Mesenchymal stem cell (in vitro differentiated cells and primary cell): ENCODE results near the gene CLASRP.
A peak's percentile ranks its signal among the peaks of the same experiment; 100 is the strongest.

Source experiments
- DNase-seq: peaks from one replicate; pipeline ENCODE4 v3.0.0-alpha.2; 2013
- H2AFZ ChIP-seq: one replicate; pipeline ENCODE4 v1.6.1; 2013; ENCODE audit warnings: low read depth, mild to moderate bottlenecking, control low read depth, inconsistent platforms, low read length, moderate library complexity
- H2AK5ac ChIP-seq: 2 replicates; pipeline ENCODE4 v1.6.1; 2013; ENCODE audit warnings: low read length, moderate library complexity, mild to moderate bottlenecking, inconsistent platforms; ENCODE audit not compliant: severe bottlenecking
- H2BK120ac ChIP-seq: one replicate; pipeline ENCODE4 v1.6.1; 2013; ENCODE audit warnings: low read depth, mild to moderate bottlenecking, inconsistent platforms, low read length, moderate library complexity
- H2BK12ac ChIP-seq, 2 experiments: one replicate each; pipeline ENCODE4 v1.6.1; 2013; ENCODE audit warnings: inconsistent platforms in 2 of 2, low read length in 2 of 2, mild to moderate bottlenecking in 2 of 2, moderate library complexity in 2 of 2, control low read depth in 1 of 2
- H2BK15ac ChIP-seq: one replicate; pipeline ENCODE4 v1.6.1; 2013; ENCODE audit warnings: mild to moderate bottlenecking, low read depth, inconsistent platforms; ENCODE audit not compliant: poor library complexity, severe bottlenecking
- H2BK5ac ChIP-seq: 2 replicates; pipeline ENCODE4 v1.6.1; 2013; ENCODE audit warnings: low read depth, mild to moderate bottlenecking, low read length, control low read depth, inconsistent platforms; ENCODE audit not compliant: poor library complexity, severe bottlenecking
- H3K14ac ChIP-seq, 2 experiments: one replicate each; pipeline ENCODE4 v1.6.1; 2013; ENCODE audit warnings: inconsistent platforms in 2 of 2, low read length in 2 of 2, control low read depth in 1 of 2, mild to moderate bottlenecking in 1 of 2, moderate library complexity in 1 of 2
- H3K18ac ChIP-seq, 2 experiments: one replicate each; pipeline ENCODE4 v1.6.1; 2013; ENCODE audit warnings: inconsistent platforms in 2 of 2, low read length in 2 of 2, control low read depth in 1 of 2, low read depth in 1 of 2, mild to moderate bottlenecking in 1 of 2
- H3K23ac ChIP-seq, 2 experiments: one replicate each; pipeline ENCODE4 v1.6.1; 2013; ENCODE audit warnings: inconsistent platforms in 2 of 2, low read length in 2 of 2, mild to moderate bottlenecking in 2 of 2, moderate library complexity in 2 of 2, control low read depth in 1 of 2
- H3K27ac ChIP-seq: 2 replicates; pipeline ENCODE4 v1.5.1; 2013; ENCODE audit warnings: mild to moderate bottlenecking, moderate library complexity, low read length, control low read depth, inconsistent platforms; ENCODE audit not compliant: poor library complexity, severe bottlenecking
- H3K27me3 ChIP-seq, 2 experiments: 2 replicates each; pipeline versions ENCODE4 v1.6.1 to v1.7.0; 2013; ENCODE audit warnings: low read length in 2 of 2, mild to moderate bottlenecking in 2 of 2, moderate library complexity in 2 of 2, control low read depth in 1 of 2, inconsistent platforms in 1 of 2; ENCODE audit not compliant: control insufficient read depth in 1 of 2, insufficient read depth in 1 of 2
- H3K36me3 ChIP-seq, 2 experiments: 2 replicates each; pipeline versions ENCODE4 v1.6.1 to v1.7.0; 2013; ENCODE audit warnings: low read length in 2 of 2, control low read depth in 1 of 2, inconsistent platforms in 1 of 2, low read depth in 1 of 2, mild to moderate bottlenecking in 1 of 2; ENCODE audit not compliant: insufficient read depth in 2 of 2, control insufficient read depth in 1 of 2
- H3K4ac ChIP-seq, 2 experiments: one replicate each; pipeline ENCODE4 v1.6.1; 2013; ENCODE audit warnings: inconsistent platforms in 2 of 2, low read length in 2 of 2, mild to moderate bottlenecking in 2 of 2, moderate library complexity in 2 of 2, control low read depth in 1 of 2, low read depth in 1 of 2
- H3K4me1 ChIP-seq: 2 replicates; pipeline ENCODE4 v1.6.1; 2013; ENCODE audit warnings: low read depth, low read length, control low read depth; ENCODE audit not compliant: control insufficient read depth, insufficient read depth
- H3K4me2 ChIP-seq: 2 replicates; pipeline ENCODE4 v1.6.1; 2013; ENCODE audit warnings: low read length, mild to moderate bottlenecking, inconsistent platforms; ENCODE audit not compliant: poor library complexity, severe bottlenecking
- H3K4me3 ChIP-seq, 2 experiments: 2 replicates each; pipeline versions ENCODE4 v1.5.1 to v1.7.0; 2013; ENCODE audit warnings: low read length in 2 of 2, mild to moderate bottlenecking in 2 of 2, control low read depth in 1 of 2, low read depth in 1 of 2; ENCODE audit not compliant: insufficient read depth in 1 of 2
- H3K79me1 ChIP-seq: replicated peaks from 2 replicates; pipeline ENCODE4 v1.6.1; 2013; ENCODE audit warnings: mild to moderate bottlenecking, control low read depth, low read length, inconsistent platforms; ENCODE audit not compliant: poor library complexity, severe bottlenecking
- H3K9ac ChIP-seq: 2 replicates; pipeline ENCODE4 v1.7.0; 2013; ENCODE audit warnings: mild to moderate bottlenecking, low read length, moderate library complexity
- H3K9me3 ChIP-seq: 2 replicates; pipeline ENCODE4 v1.7.0; 2013; ENCODE audit warnings: mild to moderate bottlenecking, low read length; ENCODE audit not compliant: control insufficient read depth
- H4K8ac ChIP-seq: one replicate; pipeline ENCODE4 v1.6.1; 2013; ENCODE audit warnings: inconsistent platforms, mild to moderate bottlenecking, low read length, moderate library complexity
- H4K91ac ChIP-seq: one replicate; pipeline ENCODE4 v1.6.1; 2013; ENCODE audit warnings: mild to moderate bottlenecking, low read length, inconsistent platforms
- whole genome bisulfite sequencing: methylation state at CpG from one replicate; pipeline ENCODE4 v1.1.7; 2013; ENCODE audit warnings: mixed read lengths; 5-methylcytosine and 5-hydroxymethylcytosine counted together

Gene CLASRP

GRCh38 chr19:45061965-45062364 lies 23.1 kb downstream of the CLASRP start:
- no peak overlapping the region for H3K23ac ChIP-seq
- no peak overlapping the region for H3K14ac ChIP-seq
- H2BK15ac ChIP-seq = no peak overlapping the region
- no peak overlapping the region for H2BK12ac ChIP-seq
- H3K4me3 ChIP-seq = no peak overlapping the region
- H3K27ac ChIP-seq = no peak overlapping the region
- no peaks in the 10 kb centered on the region for H3K27me3 ChIP-seq
- H3K4me2 ChIP-seq = no peak overlapping the region
- H2AK5ac ChIP-seq = no peak overlapping the region
- no peak overlapping the region for H3K9ac ChIP-seq
- no peak overlapping the region for H2BK5ac ChIP-seq
- no peak overlapping the region for H4K91ac ChIP-seq
- no peak overlapping the region for H2AFZ ChIP-seq
- H3K79me1 ChIP-seq = peaks cover 45% of the 10 kb centered on the region
- H3K4me1 ChIP-seq = peaks cover 10% of the 10 kb centered on the region
- no peak overlapping the region for H2BK120ac ChIP-seq
- no peak overlapping the region for H4K8ac ChIP-seq
- H3K36me3 ChIP-seq = peaks cover 84 to 91% of the 10 kb centered on the region in 2 experiments
- 100% methylated on average over 4 of the region's 4 CpGs for WGBS
- no peak overlapping the region for H3K18ac ChIP-seq
- no peak for DNase-seq
- no peaks in the 10 kb centered on the region for H3K9me3 ChIP-seq
- H3K4ac ChIP-seq = no peak overlapping the region

DNA sequence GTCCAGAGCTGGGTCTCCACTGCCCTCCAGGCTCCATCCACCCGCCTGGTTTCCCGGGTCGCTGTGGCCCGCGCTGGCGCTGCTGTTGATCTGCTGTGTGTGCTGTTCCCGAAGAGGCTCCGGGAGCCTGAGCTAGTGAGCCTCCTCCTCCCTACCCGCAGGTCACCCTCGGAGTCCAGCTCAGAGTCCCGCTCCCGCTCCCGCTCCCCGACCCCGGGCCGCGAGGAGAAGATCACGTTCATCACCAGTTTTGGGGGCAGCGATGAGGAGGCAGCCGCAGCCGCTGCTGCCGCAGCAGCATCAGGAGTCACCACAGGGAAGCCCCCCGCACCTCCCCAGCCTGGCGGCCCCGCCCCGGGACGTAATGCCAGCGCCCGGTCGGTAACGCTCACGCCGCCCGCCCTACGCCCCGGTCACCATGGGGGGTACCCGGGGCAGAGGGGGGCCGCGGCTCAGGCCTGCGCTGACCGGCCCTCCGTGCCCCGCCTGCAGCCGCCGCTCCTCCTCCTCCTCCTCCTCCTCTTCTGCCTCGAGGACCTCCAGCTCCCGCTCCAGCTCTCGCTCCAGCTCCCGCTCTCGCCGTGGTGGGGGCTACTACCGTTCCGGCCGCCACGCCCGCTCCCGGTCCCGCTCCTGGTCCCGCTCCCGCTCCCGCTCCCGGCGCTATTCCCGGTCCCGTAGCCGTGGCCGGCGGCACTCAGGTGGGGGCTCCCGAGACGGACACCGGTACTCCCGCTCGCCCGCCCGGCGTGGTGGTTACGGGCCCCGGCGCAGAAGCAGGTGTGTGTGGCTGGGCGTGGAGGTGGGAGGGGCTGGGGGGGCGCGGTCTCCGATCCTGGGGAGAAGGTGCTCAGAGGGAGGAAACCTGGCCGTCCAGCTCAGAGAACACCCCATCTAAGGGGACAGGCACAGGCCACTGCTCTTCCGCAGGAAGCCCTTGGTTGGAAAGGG lies 25.3 kb downstream of the CLASRP start:
- H4K91ac ChIP-seq = no peak overlapping the region
- H3K9ac ChIP-seq = no peak overlapping the region
- no peak for DNase-seq
- no peak overlapping the region for H3K27ac ChIP-seq
- H3K79me1 ChIP-seq = peaks cover 47% of the 10 kb centered on the region
- no peaks in the 10 kb centered on the region for H3K27me3 ChIP-seq
- WGBS = 97% methylated on average over 85 of the region's 85 CpGs
- peaks cover 10% of the 10 kb centered on the region for H3K4me1 ChIP-seq
- no peak overlapping the region for H3K4me3 ChIP-seq
- no peak overlapping the region for H2BK15ac ChIP-seq
- H3K9me3 ChIP-seq = no peaks in the 10 kb centered on the region
- H3K18ac ChIP-seq = no peak overlapping the region
- H4K8ac ChIP-seq = no peak overlapping the region
- peaks cover 81 to 91% of the 10 kb centered on the region in 2 experiments for H3K36me3 ChIP-seq
- H3K4me2 ChIP-seq = no peak overlapping the region
- no peak overlapping the region for H3K14ac ChIP-seq
- no peak overlapping the region for H2BK12ac ChIP-seq
- H2BK5ac ChIP-seq = no peak overlapping the region
- no peak overlapping the region for H3K4ac ChIP-seq
- H2BK120ac ChIP-seq = no peak overlapping the region
- H2AFZ ChIP-seq = no peak overlapping the region
- H3K23ac ChIP-seq = no peak overlapping the region
- H2AK5ac ChIP-seq = no peak overlapping the region

DNA sequence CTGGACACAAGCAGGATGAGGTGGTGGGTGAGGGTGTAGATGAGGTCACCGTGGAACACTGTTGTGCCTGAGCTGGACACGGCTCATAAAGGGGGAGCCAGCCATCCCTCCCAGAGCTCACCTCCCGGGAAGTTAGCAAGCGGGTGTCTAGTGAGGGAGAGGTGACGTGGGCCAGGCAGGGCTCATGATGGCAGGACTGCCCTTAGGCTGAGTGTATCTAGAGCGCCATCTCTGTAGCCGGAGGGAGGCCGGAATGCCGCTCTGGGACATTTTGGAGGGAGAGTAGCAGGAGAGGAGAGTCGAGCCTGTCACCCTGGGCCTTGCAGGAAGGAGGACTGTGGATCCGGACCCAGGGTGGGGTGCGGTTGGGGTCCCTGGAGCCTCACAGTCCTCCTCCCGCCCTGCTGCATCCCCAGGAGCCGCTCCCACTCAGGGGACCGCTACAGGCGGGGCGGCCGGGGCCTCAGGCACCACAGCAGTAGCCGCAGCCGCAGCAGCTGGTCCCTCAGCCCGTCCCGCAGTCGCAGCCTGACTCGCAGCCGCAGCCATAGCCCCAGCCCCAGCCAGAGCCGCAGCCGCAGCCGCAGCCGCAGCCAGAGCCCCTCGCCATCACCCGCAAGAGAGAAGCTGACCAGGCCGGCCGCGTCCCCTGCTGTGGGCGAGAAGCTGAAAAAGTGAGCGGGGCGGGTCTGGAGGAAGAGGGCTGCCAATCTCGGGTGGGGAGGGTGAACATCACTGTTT lies 28.2 kb downstream of the CLASRP start:
- H4K91ac ChIP-seq = peak overlapping the region; percentile 39
- peaks cover 78 to 93% of the 10 kb centered on the region in 2 experiments for H3K36me3 ChIP-seq
- H3K4me1 ChIP-seq = no peaks in the 10 kb centered on the region
- H3K9me3 ChIP-seq = no peaks in the 10 kb centered on the region
- H3K79me1 ChIP-seq = peaks cover 34% of the 10 kb centered on the region
- H2BK5ac ChIP-seq = no peak overlapping the region
- no peak overlapping the region for H3K23ac ChIP-seq
- no peak overlapping the region for H3K9ac ChIP-seq
- H2AFZ ChIP-seq = no peak overlapping the region
- no peak overlapping the region for H3K4me3 ChIP-seq
- no peak overlapping the region for H2BK12ac ChIP-seq
- H3K27me3 ChIP-seq = no peaks in the 10 kb centered on the region
- no peak for DNase-seq
- no peak overlapping the region for H3K14ac ChIP-seq
- H3K27ac ChIP-seq = no peak overlapping the region
- no peak overlapping the region for H4K8ac ChIP-seq
- H2AK5ac ChIP-seq = no peak overlapping the region
- WGBS = 91% methylated on average over 35 of the region's 38 CpGs
- H2BK15ac ChIP-seq = no peak overlapping the region
- no peak overlapping the region for H3K4ac ChIP-seq
- H3K18ac ChIP-seq = no peak overlapping the region
- H3K4me2 ChIP-seq = no peak overlapping the region
- H2BK120ac ChIP-seq = no peak overlapping the region

GRCh38 chr19:45068041-45068440 lies 29.2 kb downstream of the CLASRP start:
- no peak overlapping the region for H3K4ac ChIP-seq
- H3K4me3 ChIP-seq = no peak overlapping the region
- H2BK5ac ChIP-seq = no peak overlapping the region
- H4K91ac ChIP-seq = no peak overlapping the region
- no peak overlapping the region for H3K14ac ChIP-seq
- H2AK5ac ChIP-seq = no peak overlapping the region
- H3K9me3 ChIP-seq = no peaks in the 10 kb centered on the region
- H3K4me2 ChIP-seq = no peak overlapping the region
- H3K18ac ChIP-seq = no peak overlapping the region
- H2AFZ ChIP-seq = no peak overlapping the region
- H3K36me3 ChIP-seq = peaks cover 75 to 96% of the 10 kb centered on the region in 2 experiments
- H3K27ac ChIP-seq = no peak overlapping the region
- DNase-seq = no peak
- H4K8ac ChIP-seq = no peak overlapping the region
- H3K79me1 ChIP-seq = peaks cover 32% of the 10 kb centered on the region
- no peak overlapping the region for H2BK120ac ChIP-seq
- no peak overlapping the region for H2BK12ac ChIP-seq
- no peak overlapping the region for H3K23ac ChIP-seq
- WGBS = 85% methylated on average over 4 of the region's 10 CpGs
- H3K4me1 ChIP-seq = no peaks in the 10 kb centered on the region
- no peak overlapping the region for H2BK15ac ChIP-seq
- no peaks in the 10 kb centered on the region for H3K27me3 ChIP-seq
- no peak overlapping the region for H3K9ac ChIP-seq
